DMS153 (cell line): ENCODE data around the gene IFT122.
"Not testable (repeated sequence)": the region's sequence is repeated elsewhere in the genome, so short reads cannot be mapped to it uniquely, and the experiment has no call there.

ENCODE experiments used
- DNase-seq: peaks from one replicate; lab custom pipeline; 2025; lab: John Stamatoyannopoulos, UW

The IFT122 gene

DNA sequence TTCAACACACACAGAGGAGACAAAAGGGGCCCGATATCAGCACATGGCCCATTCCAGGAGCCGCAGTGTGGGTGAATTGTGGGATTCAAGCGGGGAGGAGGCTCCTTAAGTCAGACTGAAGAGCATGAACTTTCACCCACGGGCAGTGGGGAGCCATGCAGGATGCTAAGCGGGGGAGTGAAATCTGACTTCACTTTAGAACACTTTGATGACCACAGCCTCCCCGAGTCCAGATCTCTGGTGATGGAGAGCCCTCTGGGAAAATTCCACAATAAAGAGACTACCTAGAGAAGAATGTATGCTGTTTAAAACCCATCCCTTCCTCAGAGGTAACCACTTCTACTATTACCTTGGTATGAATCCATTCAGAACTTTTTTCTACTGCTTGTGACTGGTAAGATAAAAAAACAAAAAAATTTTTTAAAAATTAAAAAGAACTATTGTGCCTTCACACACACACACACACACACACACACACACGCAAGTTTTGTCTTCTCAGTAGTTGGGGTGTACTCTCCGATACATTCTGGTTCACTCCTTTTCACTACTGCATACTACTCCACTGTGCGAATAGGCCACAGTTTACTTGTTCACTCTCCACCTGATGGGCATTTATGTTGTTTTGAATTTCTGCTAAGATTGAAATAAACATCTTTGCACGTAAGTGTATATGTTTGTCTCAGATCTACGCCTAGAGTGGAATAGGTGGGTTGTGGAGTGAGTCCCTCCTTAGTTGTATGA is 100.9 kb downstream of the IFT122 start:
- no peak for DNase-seq

DNA sequence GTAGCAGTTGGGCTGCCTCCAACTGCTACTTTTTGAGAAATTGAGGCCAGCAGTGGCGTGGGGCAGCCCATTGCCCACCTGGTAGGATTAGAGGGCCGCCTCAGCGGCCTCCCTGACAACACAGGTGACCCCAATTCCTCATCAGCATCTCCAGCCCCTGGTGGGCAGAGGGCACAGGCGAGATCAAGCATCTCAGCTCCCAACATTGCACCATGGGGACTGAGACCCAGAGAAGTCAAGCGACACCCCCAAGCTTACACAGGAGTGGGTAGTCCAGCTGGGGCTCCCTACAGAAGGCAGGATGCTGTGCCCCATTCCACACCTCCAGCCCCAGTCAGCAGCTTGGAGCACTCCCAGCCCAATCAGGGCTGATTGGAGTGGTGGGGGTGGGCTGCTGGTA is 102.7 kb downstream of the IFT122 start:
- no peak for DNase-seq

DNA sequence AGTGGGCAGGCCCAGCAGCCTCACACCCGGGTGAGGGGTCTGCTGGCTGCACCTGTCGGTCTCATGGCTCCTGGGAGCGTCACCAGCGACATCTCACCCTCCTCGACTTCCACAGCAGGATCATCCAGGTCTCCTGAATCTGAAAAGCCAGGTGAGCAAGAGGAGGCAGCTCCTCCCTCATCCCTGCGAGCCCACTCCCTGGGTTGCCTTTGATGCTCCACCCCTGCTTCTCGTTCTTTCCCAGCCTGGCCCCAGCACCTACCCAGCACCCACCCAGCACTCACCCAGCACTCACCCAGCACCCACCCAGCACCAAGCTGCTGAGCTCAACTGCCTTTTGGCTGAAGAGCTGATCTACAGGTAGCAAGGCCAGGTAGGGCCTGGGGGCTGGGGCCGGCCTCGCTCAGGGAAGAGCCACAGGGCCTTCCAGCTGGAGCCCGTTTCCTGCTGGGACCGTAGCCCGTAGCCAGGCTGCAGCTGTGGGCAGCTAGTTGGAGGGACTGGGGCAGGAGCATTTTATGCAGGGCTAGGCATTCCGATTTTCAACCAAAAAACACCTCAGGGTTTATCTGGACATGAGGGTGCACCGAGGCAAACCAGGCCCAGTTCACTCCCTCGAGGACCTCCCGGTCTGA is 103.2 kb downstream of the IFT122 start, which contains the start of gene H1-8:
Gene H1-8 (plus strand): TSS at position 20 of the 635 bp plus-strand sequence. CDS start 44 bp downstream, at position 64.
- DNase-seq, result no peak

DNA sequence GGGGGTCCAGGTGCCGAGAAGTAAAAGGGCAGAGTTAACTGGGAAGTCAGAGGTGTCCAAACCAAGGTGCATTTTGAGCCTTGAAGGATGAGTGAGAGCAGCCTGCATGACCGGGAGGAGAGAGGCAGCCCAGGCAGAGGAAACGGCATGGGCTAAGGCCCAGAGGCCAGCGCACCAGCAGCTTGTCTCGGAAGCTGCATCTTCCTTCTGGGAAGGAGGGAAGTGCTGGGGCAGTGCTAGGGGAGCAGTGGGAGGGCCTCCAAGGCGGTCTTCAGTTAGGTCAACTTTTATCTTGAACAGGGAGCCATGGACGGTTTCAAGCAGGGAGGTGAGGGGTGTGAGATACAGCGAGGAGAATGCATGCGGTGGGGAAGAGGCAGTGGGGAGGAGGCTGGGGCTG is 104.0 kb downstream of the IFT122 start:
- no peak for DNase-seq

DNA sequence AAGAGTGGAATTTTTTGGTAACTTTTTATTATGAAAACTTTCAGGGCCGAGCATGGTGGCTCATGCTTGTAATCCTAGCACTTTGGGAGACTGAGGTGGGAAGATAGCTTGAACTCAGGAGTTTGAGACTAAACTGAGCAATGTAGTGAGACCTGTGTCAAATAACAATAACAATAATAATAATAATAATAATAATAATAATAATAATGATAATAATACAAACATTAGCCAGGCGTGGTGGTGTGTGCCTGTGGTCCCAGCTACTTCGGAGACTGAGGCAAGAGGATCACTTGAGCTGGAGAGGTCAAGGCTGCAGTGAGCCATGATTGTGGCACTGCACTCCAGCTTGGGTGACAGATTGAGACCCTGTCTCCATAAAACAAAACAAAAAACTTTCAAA is 105.9 kb downstream of the IFT122 start:
- not testable (repeated sequence) for DNase-seq

DNA sequence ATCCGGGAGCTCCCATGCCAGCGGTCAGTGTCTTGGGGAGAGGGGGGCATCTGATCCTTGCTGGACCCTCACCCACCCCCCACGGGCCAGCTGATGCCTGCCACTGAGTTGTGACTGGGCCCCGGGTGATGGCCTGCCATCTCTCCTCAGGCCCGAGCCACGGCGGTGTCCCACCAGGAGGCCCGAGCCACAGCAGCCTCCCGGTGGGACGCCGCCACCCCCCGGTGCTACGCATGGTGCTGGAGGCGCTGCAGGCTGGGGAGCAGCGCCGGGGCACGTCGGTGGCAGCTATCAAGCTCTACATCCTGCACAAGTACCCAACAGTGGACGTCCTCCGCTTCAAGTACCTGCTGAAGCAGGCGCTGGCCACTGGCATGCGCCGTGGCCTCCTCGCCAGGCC is 107.2 kb downstream of the IFT122 start:
- DNase-seq, result no peak

DNA sequence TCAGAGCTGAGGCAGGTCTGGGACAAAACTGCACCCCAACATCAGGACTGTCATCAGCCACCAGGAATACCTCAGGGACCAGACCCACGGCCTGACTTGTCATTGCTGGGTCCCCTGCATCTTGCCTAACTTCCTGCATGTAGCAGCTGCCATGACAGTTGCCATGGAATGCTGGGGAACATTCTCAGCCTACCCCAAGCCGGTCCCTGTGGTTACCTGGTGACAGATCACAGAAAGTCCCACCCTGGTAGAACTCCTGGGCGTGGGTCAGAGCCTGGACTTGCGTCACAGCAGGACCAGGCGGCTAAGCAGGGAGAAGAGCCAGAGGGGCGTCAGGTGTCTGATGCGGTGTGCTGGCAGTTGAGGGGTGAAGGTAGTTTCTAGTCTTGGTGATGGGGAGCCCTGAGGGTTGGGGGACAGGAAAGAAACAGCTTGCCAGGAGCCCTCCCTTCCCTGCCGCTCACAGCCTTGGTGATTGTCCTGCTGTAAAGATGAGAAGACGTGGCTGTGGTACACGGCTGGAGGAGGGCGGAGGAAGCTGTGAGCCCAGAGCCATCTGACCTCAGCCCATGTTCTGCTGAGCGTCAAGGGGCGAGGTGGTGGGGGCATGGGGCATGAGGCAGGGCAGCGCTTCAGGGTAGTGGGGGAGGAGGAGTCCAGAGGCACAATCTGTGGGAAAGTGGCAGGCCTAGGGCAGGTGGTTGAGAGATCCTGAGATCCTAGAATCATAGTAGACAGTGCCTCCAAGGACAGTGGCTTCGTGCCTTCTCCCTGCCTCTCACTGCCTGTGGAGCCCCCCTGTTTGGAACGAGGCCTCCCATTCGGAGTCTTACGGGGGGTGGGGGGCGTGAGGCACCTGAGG is 108.3 kb downstream of the IFT122 start:
- DNase-seq, result no peak

DNA sequence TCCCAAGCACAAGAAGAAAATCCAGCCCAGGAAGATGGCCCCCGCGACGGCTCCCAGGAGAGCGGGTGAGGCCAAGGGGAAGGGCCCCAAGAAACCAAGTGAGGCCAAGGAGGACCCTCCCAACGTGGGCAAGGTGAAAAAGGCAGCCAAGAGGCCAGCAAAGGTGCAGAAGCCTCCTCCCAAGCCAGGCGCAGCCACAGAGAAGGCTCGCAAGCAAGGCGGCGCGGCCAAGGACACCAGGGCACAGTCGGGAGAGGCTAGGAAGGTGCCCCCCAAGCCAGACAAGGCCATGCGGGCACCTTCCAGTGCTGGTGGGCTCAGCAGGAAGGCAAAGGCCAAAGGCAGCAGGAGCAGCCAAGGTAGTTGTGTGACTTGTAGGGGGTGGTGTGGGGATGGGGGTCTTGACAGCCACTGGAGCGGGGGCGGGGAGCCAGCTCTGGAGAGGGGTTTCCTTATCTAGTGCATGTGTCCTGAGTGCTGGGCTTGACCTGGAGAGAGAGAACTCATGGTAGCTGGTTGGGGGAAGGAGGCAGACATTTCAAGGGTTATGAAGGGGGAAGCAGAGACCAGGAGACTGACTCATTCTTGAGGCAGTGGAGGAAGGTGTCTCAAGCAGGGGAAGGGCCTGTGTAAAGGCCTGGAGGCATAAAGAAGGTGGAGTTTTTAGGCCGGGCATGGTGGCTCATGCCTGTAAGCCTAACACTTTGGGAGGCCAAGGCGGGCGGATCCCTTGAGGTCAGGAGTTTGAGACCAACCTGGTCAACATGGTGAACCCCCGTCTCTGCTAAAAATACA is 109.2 kb downstream of the IFT122 start:
- no peak for DNase-seq

DNA sequence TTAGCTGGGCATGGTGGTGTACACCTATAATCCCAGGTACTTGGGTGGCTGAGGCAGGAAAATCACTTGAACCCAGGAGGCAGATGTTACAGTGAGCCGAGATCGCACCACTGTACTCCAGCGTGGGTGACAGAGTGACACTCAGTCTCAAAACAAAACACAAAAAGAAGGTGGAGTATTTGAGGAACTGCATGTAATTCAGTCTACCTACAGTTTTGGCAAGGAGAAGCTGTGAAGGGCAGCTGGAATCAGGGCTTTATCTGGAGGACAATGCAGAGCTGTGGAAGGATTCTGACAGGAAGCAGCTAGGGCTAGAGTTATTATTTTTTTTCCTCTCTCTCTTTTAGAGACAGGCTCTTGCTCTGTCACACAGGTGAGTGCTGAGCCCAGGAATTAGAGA is 109.8 kb downstream of the IFT122 start:
- DNase-seq, result no peak

DNA sequence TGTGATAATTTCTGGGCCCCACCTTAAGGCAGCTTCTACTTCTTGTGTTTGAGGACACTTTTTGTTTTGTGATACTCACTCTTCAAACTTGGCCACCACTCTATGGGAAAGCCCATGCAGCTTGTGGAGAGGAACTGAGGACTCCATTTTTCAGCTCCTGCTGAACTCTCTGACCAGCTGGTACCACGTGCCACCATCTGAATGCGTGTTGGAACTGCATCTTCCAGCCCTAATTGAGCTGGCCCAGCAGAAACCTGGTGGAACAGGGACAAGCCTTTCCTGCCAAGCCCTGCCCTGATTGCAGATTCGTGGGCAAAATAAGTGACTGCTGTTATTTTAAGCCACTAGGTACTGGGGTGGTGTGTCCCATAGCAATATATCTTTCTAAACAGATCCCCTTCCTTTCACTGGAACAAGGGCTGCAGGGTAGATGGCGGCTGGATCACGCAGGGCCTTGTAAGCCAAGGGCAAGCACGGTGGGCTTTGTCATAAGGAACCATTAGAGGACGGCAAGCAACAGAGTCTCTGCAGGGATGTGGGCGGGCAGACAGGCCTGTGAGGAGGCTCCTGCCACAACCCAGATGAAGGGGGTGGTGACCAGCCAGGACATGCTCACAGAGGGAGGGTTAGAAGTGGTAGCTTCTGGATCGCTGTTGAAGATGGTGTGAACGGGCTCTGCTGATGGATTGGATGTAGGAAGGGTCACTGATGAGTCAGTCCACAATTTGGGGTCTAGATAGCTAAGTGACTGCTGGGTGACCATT is 112.4 kb downstream of the IFT122 start:
- no peak for DNase-seq

DNA sequence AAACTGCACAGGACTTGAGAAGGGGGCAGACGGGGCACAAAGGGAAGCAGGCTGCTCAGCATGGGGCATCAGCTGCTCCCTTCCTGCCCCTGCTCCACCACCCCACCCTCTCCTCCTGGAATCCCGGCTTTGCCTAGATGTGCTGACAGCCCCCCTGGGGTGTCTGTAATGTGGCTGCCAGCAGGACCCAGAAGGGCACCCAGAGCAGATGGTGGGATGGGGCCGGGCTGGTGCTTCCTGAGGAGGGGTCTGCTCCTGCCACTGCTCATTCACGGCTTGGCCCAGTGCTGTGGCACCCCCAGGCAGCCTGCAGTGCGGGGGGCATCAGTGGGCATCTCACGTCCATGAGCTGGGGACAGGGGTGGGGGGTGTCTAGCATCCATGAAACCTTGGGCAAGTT is 113.1 kb downstream of the IFT122 start:
- no peak for DNase-seq

DNA sequence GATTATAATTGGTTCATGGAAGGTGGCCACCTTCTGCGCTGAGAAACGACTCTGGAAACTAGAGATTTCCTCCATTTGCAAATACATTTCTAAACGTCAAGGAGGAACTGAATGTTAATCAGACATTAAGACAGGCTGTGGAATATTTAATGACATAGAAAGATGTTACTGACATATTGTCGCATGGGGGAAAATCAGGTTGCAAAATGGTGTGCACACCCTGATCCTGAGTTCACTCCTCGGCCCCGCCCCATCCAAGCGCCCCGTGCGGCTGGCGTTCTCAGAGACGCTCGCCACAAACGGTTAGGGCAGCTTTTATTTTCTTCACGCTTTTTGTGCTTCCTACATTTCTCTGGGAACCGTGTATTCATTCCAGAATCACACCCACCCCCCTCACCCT is 113.7 kb downstream of the IFT122 start:
- DNase-seq, result no peak

DNA sequence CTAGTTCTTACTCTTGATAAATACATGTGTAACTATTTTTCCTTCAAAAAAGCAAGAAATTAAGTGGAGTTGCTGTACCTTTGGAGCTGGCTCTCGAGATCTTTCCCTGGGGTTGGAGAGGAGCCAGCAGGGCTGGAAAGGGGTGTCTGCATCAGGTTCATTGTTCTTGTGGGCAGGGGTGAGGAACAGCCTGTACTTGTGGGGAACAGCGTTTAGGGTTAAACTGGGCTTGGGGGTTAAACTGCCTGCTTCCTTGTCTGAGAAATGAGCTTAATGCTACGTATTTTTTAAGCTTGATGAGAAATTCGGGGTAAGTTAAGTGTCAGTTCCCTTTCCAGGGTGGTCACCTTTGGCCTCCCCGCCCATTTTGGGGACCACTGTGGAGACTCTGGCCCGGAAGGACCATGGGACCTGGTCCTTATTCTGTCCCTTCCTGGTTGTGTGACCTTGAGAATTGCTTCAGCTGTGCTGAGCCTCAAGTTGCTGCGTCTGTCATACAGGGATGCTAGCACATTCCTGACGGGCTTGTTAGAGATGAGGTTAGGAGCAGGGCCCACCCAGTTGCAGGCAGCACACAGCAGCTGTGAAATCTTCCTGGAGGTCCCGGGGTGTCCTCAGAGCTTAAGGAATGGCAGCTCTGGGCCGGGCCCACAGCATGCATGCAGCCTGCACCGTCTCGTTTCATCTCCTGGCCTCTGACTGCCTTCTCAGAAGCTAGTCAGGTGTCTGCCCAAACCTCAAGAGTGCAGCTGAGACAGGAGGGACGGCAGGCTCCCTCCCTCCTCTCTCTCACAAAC is 114.5 kb downstream of the IFT122 start:
- no peak for DNase-seq

DNA sequence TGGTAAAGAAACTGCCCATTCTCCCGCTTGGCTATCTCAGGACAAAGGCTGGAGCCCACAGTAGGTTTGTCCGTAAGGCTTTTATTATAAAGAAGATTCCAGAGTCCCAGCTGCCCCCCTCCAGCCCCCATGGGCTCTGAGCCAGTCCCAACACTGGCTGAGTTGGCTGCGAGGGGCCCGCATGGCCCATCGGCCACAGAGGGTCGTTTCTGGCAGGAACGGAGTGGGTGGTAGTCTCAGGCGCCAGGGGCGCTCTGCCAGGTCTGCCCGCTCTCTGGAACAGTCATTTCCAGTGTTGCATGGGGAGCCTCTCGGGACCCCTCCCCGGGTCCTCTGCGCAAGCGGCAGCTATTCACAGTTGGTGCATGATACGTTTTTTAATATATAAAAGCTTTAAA is 115.1 kb downstream of the IFT122 start:
- no peak for DNase-seq

DNA sequence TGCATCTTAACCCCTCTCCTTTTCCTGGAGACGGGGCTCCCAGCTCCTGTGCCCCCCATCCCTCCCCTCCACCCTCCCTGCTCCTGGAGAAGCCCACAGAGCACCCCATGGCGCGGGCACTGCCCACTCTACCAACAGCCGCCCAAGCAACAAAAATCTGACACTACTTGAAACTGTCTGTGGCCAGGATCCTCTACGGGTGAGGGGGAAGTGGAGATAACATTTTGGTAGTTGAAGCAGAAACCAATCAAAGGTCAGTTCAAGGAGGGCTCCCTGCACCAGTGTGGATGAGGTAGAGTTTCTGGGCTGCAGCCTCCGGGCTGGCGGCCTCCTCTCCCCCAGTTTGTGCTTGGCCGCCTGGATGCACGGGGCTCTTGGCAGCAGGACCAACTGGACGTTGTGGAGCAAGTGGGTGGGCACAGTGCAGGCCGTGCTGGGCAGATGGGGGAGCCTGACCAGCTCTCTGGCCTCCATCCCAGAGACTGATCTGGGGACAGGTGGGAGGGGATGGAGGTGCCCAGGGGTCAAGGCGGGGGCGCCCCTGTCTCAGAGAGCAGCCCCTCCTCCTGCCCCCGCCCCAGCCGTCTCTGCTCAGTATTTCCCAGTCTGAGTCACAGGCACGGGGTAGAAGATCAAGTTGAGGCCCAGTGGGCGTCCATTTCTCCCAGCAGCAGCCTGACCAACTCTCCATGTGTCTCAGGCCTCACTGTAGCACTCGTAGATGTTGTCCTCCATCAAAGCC is 115.8 kb downstream of the IFT122 start:
- DNase-seq, result no peak

DNA sequence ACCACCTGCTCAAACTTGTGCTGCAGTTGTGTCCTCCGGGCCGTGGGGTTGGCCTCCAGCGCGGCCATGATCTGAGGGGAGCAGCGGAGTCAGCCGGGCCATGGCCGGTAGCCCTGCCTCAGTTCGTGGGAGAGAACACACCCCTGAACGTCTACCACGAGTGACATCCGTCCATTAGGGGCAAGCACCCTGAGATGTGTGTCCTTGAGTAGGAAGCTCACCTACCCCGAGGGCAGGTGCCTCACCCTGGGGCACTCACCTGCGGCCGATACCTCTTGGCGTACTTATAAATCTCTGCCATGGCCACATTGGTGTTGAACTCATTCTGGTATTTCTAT is 116.3 kb downstream of the IFT122 start:
- no peak for DNase-seq

DNA sequence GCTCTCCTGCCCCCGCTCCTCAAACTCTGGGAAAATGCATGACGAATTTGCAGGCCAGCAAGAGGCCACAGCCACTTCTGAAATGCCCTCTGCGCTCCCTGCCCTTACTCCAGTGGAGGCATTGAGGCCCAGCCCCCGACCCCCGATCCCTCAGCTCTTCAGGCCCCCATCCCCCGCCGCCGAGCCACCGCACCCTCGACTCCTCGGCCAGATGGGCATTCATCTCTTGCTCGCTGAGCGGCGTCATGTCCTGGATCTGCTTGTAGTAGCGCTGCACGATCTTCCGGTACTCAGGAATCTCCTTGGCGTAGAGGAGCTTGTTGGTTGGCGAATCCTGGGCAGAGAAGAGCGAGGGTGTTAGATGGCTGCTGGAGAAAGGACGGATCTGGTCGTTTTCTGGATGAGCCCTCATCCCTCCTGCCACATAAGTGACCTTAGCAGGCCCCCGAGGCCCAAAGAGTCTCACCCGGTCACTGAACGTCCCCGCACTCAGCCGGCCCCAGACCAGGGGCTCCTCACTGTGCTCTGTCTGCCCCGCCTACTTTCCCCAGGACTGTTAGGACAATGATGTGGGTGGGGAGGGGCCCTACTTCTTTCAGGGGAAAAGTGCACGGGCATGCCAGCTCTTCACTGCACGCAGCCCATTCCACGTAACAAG is 117.0 kb downstream of the IFT122 start:
- DNase-seq, result no peak

DNA sequence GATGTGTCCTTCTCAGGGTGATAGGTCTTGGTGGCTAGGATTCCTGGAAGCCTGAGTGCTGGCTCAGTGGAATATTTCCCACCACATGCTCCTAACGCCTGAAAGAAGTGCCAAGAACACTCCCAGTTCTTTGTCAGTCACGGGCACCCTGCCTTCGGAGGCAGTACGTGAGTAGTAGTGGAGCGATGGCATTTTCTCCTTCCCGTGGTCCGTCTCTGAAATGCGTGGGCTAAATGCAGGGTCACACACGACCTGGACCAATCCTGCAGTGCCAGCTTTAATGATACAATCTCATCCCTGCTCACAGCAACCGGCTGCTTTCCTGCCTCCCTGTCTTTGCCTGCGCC is 117.5 kb downstream of the IFT122 start:
- DNase-seq, result no peak

DNA sequence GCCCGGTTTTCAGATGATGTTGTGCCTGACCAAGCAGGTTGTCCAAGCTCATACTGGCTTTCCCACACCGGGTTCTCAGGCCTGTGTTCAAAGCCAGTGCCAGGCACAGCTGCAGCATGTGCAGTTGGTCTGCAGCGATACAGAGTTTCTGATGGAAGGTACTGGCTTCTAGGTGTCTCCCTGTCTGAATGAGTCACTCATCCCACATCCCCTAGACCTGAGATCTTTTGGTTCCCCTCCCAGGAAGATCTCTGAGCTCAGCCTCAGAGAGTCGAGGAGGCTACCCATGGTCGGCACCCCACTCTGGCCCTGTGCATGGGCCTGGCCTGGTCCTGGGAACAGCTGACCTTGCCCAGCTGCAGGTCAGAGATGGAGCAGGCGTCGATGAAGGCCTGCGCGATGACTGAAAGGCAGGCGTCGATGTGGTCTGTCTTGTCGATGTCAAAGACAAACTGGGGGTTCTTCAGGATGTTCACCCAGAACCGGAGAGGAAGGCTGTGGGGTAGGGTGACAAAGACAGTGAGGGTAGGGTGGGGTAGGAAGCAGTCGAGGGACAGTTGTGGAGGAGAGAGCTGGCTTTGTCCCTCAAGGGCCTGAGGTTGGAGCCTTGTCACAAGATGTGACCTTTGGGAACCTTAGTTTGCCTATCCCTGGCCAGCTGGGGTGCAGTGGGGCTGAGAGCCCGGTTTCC is 118.2 kb downstream of the IFT122 start:
- DNase-seq, result no peak
